GM21423 (cell line): ENCODE data around the gene MKRN2.

ENCODE experiments used
- ATAC-seq: cut with Tn5 transposase; IDR thresholded peaks from one replicate; pipeline ENCODE4 v1.9.1; 2021; ENCODE audit warnings: mild to moderate bottlenecking, moderate library complexity; ENCODE audit not compliant: unreplicated experiment

MKRN2 gene

DNA sequence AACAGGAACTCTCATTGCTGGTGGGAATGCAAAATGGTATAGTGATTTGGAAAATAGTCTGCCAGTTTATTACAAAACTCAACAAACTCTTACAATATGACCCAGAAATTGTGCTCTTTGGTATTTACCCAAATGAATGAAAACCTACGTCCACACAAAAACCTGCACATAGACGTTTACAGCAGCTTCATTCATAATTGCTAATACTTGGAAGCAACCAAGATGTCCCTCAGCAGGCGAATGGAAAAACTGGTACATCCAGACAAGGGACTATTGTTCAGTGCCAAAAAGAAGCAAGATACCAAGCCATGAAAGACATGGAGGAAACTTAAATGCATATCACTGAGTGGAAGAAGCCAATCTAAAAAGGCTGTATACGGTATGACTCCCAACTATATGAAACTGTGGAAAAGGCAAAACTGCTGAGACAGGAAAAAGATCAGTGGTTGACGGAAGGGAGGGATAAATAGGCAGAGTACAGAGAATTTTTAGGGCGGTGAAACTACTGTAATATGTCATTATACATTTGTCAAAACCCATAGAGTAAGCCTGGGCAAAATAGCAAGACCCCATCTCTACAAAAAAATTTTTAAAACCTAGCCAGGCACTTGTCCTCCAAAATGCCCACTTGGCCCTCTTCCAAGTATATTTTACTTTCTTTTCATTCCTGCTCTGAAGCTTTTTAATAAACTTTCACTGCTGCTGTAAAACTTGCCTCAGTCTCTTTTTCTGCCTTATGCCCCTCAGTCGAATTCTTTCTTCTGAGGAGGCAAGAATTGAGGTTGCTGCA, 6.7 kb upstream of the MKRN2 start:
- ATAC-seq = no peak

- ATAC-seq = no peak
These were observed 2.9 kb upstream of the MKRN2 start for GRCh38 chr3:12553921-12554391.

GRCh38 chr3:12556314-12556689, 585 bp upstream of the MKRN2 start:
- ATAC-seq = peak; percentile 7

DNA sequence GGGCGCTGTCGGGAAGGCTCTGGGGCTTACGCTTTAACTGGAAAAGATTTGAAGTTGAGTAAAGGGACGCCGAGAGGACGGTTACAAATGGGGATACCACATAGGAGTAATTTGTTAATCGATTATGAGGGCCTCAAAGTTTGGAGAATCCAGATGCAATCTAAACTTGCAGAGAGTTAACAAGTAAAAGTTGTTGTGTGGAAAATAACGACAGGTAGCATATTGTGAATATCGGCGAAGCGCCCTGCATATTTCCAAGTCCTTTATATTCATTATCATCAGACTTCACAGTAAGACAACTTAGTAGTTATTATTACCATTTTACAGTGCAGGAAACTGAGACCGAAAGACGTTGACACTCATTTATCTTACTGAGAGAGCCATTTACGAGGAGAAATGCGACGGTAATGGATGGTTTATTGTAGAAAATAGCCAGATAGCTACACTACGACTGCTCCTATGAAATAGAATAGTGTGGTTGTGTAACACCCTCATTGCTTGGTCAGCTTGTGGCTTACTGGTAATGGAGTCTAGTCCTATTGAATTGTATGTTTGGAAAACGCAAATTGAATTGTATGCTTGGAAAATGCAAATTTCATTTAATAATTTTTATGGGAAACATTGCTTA, 700 bp downstream of the MKRN2 start:
- no peak for ATAC-seq

DNA sequence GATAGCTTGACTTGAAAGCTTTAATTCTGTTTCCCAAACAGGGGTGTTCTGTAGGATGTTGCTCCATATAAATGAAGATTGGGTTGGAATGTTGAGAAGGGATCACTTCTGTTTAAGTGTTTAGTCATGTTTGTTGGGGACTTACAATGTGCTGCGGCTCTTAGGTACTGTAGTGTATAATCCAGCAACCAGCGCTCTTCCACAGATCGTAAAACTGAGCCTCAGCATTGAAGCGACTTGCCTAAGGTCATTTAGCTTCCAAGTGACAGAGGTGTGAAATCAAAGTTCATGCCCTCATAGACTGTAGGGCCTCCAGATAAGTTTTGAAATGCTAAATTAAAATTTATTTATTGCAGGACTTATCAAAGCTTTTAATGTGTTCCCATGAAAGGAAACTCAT, 1.8 kb downstream of the MKRN2 start:
- no peak for ATAC-seq

GRCh38 chr3:12559520-12559919, 2.6 kb downstream of the MKRN2 start:
- no peak for ATAC-seq

DNA sequence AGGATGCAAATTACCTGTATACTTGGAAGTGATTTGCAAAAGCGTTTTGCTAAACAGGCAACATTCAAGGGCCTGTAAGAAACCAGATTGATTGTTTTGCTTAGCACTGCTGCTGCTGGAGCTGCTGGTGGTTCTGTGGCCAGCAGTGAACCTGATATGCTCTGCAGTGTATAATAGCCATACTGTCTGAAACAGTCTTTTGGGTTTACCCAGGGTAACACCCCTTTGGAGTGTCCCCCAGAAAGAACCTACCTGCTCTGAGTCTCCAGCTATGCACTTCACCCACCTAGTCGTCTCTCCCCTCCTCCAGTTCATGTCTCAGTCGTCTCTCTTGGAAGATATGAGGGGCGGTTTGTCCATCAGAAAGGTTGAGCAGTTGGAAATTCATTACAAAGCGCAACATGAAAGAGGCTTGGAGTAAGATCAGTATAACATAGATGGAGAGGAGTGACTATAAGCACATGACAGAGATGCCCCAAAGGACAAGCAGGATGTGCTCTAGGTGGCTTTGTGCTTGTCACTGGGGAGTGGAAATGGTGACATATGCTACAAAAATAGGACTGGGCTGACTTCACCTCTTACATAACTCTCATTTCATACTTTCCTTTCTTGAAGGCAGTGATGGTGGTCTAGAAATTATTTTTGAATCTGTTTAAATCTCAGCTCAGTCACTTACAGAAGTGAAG, 3.8 kb downstream of the MKRN2 start:
- ATAC-seq = peak; percentile 48

DNA sequence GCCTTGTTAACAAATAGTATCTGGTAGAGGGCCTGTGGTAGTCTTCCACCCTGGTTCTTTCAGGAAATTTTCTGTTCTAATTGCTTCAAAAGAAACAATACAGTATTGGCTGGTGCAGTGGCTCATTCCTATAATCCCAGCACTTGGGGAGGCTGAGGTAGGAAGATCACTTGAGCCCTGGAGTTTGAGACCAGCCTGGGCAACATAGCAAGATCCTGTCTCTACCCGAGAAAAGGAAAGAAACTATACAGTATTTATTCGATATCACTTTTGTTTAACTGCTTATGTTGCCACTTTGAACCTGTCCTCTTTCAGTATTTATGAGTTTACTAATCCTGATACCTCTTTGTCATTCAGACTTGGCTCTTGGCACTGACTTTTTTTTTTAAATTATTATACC, 4.5 kb downstream of the MKRN2 start:
- no peak for ATAC-seq

DNA sequence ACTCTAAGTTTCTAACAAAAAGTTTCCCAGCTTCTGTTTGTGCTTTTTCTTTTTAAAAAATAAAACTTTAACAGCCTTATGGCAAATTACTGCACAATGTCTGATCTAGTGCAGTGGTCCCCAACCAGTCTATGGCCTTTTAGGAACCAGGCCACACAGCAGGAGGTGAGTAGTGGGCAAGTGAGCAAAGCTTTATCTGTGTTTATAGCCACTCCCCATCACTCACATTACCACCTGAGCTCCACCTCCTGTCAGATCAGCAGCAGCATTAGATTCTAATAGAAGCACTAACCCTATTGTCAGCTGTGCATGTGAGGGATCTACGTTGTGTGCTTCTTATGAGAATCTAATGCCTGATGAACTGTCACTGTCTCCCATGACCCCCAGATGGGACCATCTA, 5.6 kb downstream of the MKRN2 start:
- ATAC-seq = no peak

- ATAC-seq = no peak
These were observed 10.1 kb downstream of the MKRN2 start for GRCh38 chr3:12566976-12567375.

DNA sequence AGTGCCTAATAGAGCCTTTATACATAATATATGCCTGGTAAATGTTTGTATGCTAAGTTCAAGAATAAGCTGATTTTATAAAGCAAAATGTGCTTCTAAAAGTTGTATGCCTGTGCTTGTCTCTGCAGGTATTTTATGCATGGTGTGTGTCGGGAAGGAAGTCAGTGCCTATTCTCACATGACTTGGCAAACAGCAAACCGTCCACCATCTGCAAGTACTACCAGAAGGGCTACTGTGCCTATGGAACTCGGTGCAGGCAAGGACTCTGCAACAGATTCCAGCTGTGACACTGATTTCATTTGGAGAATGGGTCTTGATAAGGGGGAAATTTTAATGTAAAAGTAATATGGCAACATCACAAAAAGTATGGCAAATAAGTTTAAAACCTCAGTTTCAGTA, 11.9 kb downstream of the MKRN2 start:
- no peak for ATAC-seq

DNA sequence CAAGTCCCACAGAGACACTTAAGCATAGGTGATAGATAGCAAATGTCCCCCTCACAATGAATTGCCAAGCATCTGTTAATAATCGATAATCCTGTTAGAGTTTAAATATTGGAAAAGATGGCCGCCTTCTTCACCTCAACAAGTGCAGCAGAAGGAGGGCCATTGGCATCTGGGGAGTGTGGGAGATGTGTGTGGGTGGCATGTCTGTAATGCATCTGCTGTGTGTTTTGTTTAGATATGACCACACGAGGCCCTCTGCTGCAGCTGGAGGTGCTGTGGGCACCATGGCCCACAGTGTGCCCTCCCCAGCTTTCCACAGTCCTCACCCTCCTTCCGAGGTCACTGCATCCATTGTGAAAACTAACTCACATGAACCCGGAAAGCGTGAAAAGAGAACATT, 12.9 kb downstream of the MKRN2 start:
- no peak for ATAC-seq

- ATAC-seq = no peak
These were observed 15.1 kb downstream of the MKRN2 start for GRCh38 chr3:12571986-12572385.

- ATAC-seq = no peak
These were observed 17.2 kb downstream of the MKRN2 start for GRCh38 chr3:12574131-12574530.

GRCh38 chr3:12574661-12575060, 17.8 kb downstream of the MKRN2 start:
- no peak for ATAC-seq

GRCh38 chr3:12577379-12577778, 20.5 kb downstream of the MKRN2 start:
- no peak for ATAC-seq

- ATAC-seq = no peak
These were observed 21.9 kb downstream of the MKRN2 start for GRCh38 chr3:12578742-12579141.

GRCh38 chr3:12579456-12579855, 22.6 kb downstream of the MKRN2 start:
- ATAC-seq = no peak

DNA sequence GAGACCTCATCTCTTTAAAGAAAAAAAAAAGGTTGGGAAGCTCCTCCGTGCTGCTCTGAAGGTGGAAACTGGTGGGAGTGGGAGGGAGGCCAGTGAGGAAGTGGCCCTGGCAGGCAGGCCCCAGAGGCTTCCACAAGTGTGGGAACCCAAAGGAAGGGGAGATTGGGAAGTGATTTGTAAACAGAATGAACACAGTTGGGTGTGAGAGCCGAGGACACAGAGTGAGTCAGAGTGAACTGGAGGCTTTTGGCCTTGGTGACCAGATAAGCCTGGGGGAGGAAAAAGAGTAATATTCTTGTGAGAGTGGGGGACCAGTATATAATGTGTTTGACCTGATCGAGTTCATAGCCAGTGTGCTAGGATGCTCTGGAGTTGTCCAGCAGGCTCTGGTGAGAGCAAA, 23.0 kb downstream of the MKRN2 start:
- ATAC-seq = no peak

GRCh38 chr3:12582730-12583129, 25.8 kb downstream of the MKRN2 start:
- no peak for ATAC-seq

- ATAC-seq = no peak
These were observed 26.4 kb downstream of the MKRN2 start for GRCh38 chr3:12583280-12583679.

GRCh38 chr3:12584083-12584482, 27.2 kb downstream of the MKRN2 start:
- ATAC-seq = no peak
